Chondrocyte (in vitro differentiated cells): ENCODE results near the gene TDRD7. TPM values are rescaled to one million over a fixed set of nuclear protein-coding genes. Genes with fewer than 3 reads are reported as not detected.

ENCODE experiments used
- DNase-seq: peaks from one replicate; pipeline ENCODE4 v3.0.0; 2021; ENCODE audit warnings: mixed read lengths, low spot score
- H3K27ac Mint-ChIP-seq: one replicate; pipeline ENCODE4 v1.8.0; 2021; ENCODE audit warnings: mild to moderate bottlenecking, moderate library complexity, mixed read lengths; ENCODE audit not compliant: unreplicated experiment
- H3K27me3 Mint-ChIP-seq: 2 replicates; pipeline ENCODE4 v1.8.0; 2021; ENCODE audit warnings: low read depth, mixed read lengths
- H3K36me3 Mint-ChIP-seq: 2 replicates; pipeline ENCODE4 v1.8.0; 2021; ENCODE audit warnings: low read depth, mixed read lengths
- H3K4me1 Mint-ChIP-seq: 2 replicates; pipeline ENCODE4 v1.8.0; 2021; ENCODE audit warnings: low read depth, mild to moderate bottlenecking, mixed read lengths
- H3K4me3 Mint-ChIP-seq: one replicate; pipeline ENCODE4 v1.8.0; 2021; ENCODE audit warnings: mild to moderate bottlenecking, moderate library complexity, mixed read lengths; ENCODE audit not compliant: unreplicated experiment
- H3K9me3 Mint-ChIP-seq: 2 replicates; pipeline ENCODE4 v1.8.0; 2021; ENCODE audit warnings: low read depth, mixed read lengths
- total RNA-seq: library from RNA; stranded (reverse); gene quantifications from 3 replicates; pipeline ENCODE4 v1.2.1, GENCODE V29; 2021
- TF ChIP-seq, protein P1 (sequence below): fragments of 200-600 bp; sonication (generic); IDR thresholded peaks from 2 replicates; pipeline ENCODE4 v1.5.0; 2021; ENCODE audit warnings: antibody characterized with exemption, mild to moderate bottlenecking, moderate library complexity

The TDRD7 gene
- total RNA-seq, 1 donor from 2014 or later, result 9.7 TPM

DNA sequence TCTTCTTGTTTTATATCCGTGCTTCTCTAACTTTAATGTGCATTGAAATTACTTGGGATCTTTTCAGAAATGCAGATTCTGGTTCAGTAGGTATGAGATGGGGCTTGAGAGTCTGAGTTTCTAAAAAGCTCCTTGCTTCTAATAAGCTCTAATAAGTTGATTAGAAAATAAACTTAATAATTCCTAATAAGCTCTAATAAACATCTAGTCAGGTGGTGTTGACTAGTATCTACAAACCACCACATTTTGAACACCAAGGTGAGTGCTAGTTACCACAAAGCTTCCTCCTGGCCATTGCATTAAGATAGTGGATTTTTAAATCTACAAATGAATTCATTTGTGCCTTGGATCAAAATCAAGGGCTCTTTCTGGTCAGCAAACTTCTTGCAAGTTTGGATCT is 94.9 kb downstream of the TDRD7 start:
- TF ChIP-seq, protein P1, sequence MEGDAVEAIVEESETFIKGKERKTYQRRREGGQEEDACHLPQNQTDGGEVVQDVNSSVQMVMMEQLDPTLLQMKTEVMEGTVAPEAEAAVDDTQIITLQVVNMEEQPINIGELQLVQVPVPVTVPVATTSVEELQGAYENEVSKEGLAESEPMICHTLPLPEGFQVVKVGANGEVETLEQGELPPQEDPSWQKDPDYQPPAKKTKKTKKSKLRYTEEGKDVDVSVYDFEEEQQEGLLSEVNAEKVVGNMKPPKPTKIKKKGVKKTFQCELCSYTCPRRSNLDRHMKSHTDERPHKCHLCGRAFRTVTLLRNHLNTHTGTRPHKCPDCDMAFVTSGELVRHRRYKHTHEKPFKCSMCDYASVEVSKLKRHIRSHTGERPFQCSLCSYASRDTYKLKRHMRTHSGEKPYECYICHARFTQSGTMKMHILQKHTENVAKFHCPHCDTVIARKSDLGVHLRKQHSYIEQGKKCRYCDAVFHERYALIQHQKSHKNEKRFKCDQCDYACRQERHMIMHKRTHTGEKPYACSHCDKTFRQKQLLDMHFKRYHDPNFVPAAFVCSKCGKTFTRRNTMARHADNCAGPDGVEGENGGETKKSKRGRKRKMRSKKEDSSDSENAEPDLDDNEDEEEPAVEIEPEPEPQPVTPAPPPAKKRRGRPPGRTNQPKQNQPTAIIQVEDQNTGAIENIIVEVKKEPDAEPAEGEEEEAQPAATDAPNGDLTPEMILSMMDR, result no peak
- Mint-ChIP-seq H3K4me1 (peaks cover 14% of the 10 kb centered on the region), H3K9me3 (peaks cover under 1% of the 10 kb centered on the region), H3K27me3 (peaks cover 36% of the 10 kb centered on the region), H3K36me3 (peaks cover 3% of the 10 kb centered on the region), H3K27ac (no peak overlapping the region), H3K4me3 (no peak overlapping the region)
- DNase-seq, result no peak

DNA sequence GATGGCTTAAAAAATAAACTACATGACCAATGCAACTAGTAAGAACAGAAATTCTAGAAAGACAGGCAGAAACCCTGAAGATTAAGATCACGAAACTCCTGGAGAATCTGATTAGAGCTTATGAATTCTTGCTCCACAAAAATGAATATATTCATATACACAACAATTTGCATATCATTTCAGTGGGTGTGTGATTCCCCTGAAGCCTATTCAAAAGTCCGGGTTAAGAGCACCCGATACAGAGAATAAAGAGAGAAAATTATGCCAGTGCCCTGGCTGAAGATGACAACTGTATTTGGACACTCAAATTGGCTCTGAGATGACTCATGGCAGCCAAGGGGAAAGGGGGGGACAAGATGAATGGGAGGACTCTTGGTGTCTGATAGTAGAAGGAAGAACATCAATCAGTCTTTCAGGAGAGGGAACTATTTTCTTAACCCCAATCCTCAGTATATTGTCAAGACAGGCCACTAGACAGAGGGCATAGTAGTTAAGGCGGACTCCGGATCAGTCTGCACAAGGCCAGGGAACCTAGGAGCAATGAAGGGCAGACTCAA is 95.6 kb downstream of the TDRD7 start:
- peaks cover 2% of the 10 kb centered on the region for H3K9me3 Mint-ChIP-seq
- peaks cover 10% of the 10 kb centered on the region for H3K4me1 Mint-ChIP-seq
- no peak for DNase-seq
- H3K27ac Mint-ChIP-seq, result no peak overlapping the region
- TF ChIP-seq, protein P1, result no peak
- peaks cover 33% of the 10 kb centered on the region for H3K27me3 Mint-ChIP-seq
- H3K4me3 Mint-ChIP-seq, result no peak overlapping the region
- H3K36me3 Mint-ChIP-seq, result peaks cover 5% of the 10 kb centered on the region

DNA sequence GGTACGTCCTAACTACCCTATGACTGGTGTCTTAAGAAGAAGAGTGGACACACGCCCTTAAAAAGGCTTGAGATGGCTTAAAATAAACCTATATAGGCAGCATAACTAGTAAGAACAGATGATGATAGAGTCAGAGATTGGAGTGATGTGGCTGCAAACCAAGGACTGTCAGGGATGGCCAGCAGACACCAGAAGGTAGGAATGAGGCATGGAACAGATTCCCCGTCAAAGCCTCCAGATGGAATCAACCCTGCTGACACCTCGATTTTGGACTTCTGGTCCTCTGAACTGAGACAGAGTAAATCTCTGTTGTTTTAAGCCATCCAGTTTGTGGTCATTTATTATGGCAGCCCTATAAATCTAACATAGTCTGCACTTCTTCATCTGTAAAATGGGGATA is 97.0 kb downstream of the TDRD7 start:
- H3K27me3 Mint-ChIP-seq, result peaks cover 27% of the 10 kb centered on the region
- no peak for DNase-seq
- peaks cover 3% of the 10 kb centered on the region for H3K4me1 Mint-ChIP-seq
- H3K9me3 Mint-ChIP-seq, result peaks cover 2% of the 10 kb centered on the region
- H3K27ac Mint-ChIP-seq, result no peak overlapping the region
- no peak overlapping the region for H3K4me3 Mint-ChIP-seq
- TF ChIP-seq, protein P1, result no peak
- H3K36me3 Mint-ChIP-seq, result peaks cover 2% of the 10 kb centered on the region

DNA sequence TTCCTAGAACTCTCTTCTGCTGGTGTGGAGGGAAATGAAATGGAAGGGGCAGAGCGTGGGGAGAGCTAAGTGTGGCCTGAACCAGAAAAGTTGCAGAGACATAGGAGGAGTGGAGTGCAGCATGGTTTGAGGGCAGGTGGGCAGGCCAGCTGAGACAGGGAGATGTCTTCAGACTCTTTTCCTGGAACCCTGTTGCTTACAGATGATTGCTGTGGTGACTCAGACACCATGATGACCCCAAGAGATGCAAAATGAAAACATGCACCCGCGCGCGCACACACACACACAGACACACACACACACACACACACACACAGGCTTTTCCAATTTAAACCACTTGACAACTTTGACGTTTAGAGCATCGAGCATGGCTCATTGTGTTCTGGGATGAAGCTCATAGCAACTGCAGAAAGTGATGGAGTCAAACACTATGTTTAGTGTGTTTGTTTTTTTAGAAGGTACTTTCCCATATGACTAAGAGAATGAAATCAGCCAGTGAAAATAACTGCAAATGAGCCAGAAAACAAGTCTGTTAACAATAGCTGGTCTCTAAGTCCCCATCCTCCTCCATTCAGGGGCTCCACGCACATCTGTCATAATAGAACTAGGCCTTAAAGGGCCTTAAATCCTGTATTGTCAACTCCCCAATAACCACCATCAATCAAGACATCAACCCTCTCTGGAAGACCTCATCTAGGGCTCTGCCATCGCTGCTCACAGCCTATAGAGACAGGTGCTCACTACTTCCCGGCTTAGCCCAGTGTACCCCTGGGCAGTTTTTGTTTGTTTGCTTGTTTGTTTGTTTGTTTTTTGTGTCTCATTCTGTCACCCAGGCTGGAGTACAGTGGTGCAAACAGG is 99.1 kb downstream of the TDRD7 start:
- no peak for DNase-seq
- H3K4me3 Mint-ChIP-seq, result no peak overlapping the region
- H3K36me3 Mint-ChIP-seq, result peaks cover 2% of the 10 kb centered on the region
- H3K27ac Mint-ChIP-seq, result no peak overlapping the region
- H3K4me1 Mint-ChIP-seq, result peaks cover 3% of the 10 kb centered on the region
- TF ChIP-seq, protein P1, result no peak
- peaks cover 2% of the 10 kb centered on the region for H3K9me3 Mint-ChIP-seq
- peaks cover 28% of the 10 kb centered on the region for H3K27me3 Mint-ChIP-seq

DNA sequence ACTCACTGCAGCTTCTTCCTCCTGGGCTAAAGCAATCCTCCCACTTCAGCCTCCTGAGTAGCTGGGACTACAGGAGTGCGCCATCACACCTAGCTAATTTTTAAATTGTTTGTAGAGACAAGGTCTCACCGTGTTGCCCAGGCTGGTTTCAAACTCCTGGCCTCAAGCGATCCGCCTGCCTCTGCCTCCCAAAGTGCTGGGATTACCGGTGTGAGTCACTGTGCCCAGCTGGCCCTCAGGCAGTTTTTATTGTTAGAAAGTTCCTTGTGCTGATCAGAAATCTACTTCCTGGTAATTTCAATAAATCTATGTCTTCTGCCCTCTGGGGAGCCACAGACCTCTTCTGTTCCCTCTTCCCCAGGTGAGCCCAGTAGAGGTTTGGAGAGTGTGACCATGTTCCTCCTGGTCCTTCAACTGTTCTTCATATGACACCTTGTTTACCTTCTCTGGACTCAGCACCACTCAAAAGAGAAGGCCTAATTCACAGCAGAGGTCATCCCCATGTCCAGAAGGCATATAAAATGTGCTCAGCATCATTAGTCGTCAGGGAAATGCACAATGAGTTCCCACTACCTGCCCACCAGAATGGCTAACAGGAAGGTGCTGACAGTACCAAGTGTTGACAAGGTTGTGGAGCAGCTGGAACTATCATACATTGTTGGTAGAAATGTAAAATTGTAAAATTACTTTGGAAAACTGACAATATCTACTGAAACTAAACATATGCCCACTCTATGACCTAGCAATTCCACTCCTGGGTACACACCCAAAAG is 99.9 kb downstream of the TDRD7 start:
- no peak for DNase-seq
- peaks cover 2% of the 10 kb centered on the region for H3K9me3 Mint-ChIP-seq
- TF ChIP-seq, protein P1, result no peak
- H3K36me3 Mint-ChIP-seq, result peaks cover 5% of the 10 kb centered on the region
- H3K4me1 Mint-ChIP-seq, result peaks cover 3% of the 10 kb centered on the region
- no peak overlapping the region for H3K27ac Mint-ChIP-seq
- no peak overlapping the region for H3K4me3 Mint-ChIP-seq
- H3K27me3 Mint-ChIP-seq, result peaks cover 36% of the 10 kb centered on the region
